ENCODE results near the gene ASGR2.
"Not testable (repeated sequence)": the region's sequence is repeated elsewhere in the genome, so short reads cannot be mapped to it uniquely, and the experiment has no call there.

GRCh38 chr17:7126386-7126785, 11.8 kb upstream of the ASGR2 start:
- not testable (repeated sequence) for TF ChIP-seq BHLHE40 (IDR thresholded peaks at IDR 0.05; ENCODE audit: borderline replicate concordance); FOXK2 (IDR thresholded peaks at IDR 0.05); SP1 (IDR thresholded peaks at IDR 0.05); ZNF384 (IDR thresholded peaks at IDR 0.05)
